DOHH2 (cell line): ENCODE measurements around the gene ZNF506.

Source experiments
- EZH2phosphoT487 ChIP-seq: fragments of 200-600 bp; sonication (generic); IDR thresholded peaks from 2 replicates; pipeline ENCODE4 v1.6.1; 2017; ENCODE audit warnings: borderline replicate concordance, mild to moderate bottlenecking, antibody characterized with exemption, low read length, moderate library complexity, mixed read lengths
- TF ChIP-seq, protein P1 (sequence below): fragments of 200-600 bp; sonication (generic); IDR thresholded peaks from one replicate; pipeline ENCODE4 v1.5.1; 2014; ENCODE audit warnings: antibody characterized with exemption, mild to moderate bottlenecking, low read depth, low read length; ENCODE audit not compliant: poor library complexity, severe bottlenecking

DNA sequence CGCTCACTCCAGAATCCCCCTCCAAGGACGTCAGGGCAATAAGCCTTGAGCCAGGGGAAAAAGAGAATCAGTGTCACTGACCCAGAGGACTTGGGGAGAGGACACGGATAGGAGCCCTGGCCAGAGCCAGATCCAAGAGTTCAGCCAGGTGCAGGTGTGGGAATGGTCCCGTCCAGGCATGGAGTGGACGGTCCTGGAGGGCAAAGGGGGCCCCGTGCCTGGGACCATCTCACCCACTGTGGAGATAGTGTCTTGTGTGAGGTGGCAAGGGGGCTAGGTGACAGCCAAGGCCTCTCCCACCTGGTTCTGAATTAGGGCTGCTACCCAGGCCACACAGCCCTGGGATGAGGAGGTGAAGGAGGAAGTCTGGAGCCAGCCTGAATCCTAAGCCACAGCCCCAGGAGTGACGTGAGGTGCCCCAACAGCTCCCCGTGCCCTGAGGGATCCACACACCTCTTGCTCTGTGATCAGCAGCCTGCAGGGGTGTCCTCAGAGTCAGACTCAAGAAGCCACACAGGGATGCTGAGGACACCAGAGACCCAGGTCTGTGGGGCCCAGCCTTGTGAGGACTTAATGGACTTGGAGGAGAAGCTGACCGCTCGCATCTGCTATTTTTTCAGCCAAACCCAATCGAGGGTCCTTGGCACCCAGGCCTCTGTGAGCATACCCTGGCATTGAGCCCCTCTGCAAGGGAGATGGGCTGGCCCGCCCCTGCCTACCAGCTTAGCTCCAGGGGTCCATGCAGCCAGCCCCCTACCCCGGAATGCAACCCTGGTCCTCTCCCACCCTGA is 72.2 kb downstream of the ZNF506 start:
- TF ChIP-seq, protein P1, sequence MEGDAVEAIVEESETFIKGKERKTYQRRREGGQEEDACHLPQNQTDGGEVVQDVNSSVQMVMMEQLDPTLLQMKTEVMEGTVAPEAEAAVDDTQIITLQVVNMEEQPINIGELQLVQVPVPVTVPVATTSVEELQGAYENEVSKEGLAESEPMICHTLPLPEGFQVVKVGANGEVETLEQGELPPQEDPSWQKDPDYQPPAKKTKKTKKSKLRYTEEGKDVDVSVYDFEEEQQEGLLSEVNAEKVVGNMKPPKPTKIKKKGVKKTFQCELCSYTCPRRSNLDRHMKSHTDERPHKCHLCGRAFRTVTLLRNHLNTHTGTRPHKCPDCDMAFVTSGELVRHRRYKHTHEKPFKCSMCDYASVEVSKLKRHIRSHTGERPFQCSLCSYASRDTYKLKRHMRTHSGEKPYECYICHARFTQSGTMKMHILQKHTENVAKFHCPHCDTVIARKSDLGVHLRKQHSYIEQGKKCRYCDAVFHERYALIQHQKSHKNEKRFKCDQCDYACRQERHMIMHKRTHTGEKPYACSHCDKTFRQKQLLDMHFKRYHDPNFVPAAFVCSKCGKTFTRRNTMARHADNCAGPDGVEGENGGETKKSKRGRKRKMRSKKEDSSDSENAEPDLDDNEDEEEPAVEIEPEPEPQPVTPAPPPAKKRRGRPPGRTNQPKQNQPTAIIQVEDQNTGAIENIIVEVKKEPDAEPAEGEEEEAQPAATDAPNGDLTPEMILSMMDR, result no peak
- TF ChIP-seq EZH2phosphoT487, result no peak
